Muscle layer of colon (tissue), 2 donors: Measurements from ENCODE around the gene GXYLT1.
"Not testable (repeated sequence)": the region's sequence is repeated elsewhere in the genome, so short reads cannot be mapped to it uniquely, and the experiment has no call there.

ENCODE experiments used
- H3K27ac ChIP-seq: one replicate; pipeline ENCODE4 v1.7.0; 2013; ENCODE audit warnings: low read depth, mild to moderate bottlenecking, low read length, moderate library complexity
- H3K27me3 ChIP-seq, 2 donors: one replicate each; pipeline ENCODE4 v1.7.0; 2013; ENCODE audit warnings: low read length in 2 of 2, mild to moderate bottlenecking in 2 of 2; ENCODE audit not compliant: insufficient read depth in 2 of 2, control insufficient read depth in 1 of 2
- H3K36me3 ChIP-seq: one replicate; pipeline ENCODE4 v1.7.0; 2013; ENCODE audit warnings: mild to moderate bottlenecking, low read length; ENCODE audit not compliant: insufficient read depth
- H3K4me1 ChIP-seq: one replicate; pipeline ENCODE4 v1.7.0; 2013; ENCODE audit warnings: mild to moderate bottlenecking, low read length; ENCODE audit not compliant: insufficient read depth
- H3K4me3 ChIP-seq, 2 donors: one replicate each; pipeline ENCODE4 v1.7.0; 2013; ENCODE audit warnings: low read length in 2 of 2, low read depth in 1 of 2, mild to moderate bottlenecking in 1 of 2, moderate library complexity in 1 of 2
- H3K9ac ChIP-seq: one replicate; pipeline ENCODE4 v1.7.0; 2013; ENCODE audit warnings: low read length
- H3K9me3 ChIP-seq: one replicate; pipeline ENCODE4 v1.7.0; 2013; ENCODE audit warnings: mild to moderate bottlenecking, low read length
- donor health status: abdominal sarcoma.
- donor health status: Adenocarcinoma of cecum.

Gene GXYLT1, protein sequence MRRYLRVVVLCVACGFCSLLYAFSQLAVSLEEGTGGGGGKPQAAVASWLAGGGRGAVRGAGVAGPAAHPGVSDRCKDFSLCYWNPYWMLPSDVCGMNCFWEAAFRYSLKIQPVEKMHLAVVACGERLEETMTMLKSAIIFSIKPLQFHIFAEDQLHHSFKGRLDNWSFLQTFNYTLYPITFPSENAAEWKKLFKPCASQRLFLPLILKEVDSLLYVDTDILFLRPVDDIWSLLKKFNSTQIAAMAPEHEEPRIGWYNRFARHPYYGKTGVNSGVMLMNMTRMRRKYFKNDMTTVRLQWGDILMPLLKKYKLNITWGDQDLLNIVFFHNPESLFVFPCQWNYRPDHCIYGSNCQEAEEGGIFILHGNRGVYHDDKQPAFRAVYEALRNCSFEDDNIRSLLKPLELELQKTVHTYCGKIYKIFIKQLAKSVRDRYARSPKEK

DNA sequence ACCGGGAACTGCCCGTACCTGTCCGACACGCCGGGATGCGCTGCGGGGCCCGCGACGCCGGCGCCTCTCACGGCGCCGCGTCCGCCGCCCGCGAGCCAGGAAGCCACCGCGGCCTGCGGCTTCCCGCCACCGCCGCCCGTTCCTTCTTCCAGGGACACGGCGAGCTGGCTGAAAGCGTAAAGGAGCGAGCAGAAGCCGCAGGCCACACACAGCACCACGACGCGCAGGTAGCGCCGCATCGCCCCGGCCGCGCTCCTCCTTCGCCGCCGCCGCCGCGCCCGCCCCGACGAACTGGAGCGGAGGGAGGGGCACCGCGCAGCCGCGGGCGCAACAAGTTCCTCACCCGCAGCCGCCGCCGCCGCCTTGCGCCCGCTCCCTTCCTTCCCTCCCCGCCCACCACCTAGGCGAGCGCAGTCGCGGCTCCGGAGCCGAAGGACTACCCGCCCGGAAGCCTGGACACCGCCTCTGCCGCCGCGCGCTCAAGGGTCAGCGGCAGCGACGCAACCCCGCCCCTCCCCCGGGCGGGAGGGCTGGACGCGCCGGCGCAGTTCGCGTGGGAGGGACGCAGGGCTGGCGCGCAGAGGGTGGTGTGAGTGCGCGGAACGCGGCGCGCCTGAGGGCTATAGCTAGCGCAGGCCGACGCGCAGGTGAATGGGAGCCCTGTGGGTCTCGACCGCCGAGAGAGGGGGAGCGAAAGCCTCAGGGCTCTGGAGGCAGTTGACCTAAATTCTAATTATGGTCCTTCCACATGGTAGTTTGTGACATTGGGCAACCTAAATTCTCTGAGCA, at the start of gene GXYLT1:
TSS of gene GXYLT1 (minus strand) at position 467 of the 789 bp plus-strand sequence. CDS start at position 239, 228 bp downstream.
- H3K27me3 ChIP-seq = no peaks in the 10 kb centered on the region
- H3K4me3 ChIP-seq = peak within 1 kb of the TSS; percentile 47 to 83
- peak within 1 kb of the TSS; percentile 71 for H3K27ac ChIP-seq
- H3K9me3 ChIP-seq = no peaks in the 10 kb centered on the region
- peak within 1 kb of the TSS; percentile 18 for H3K9ac ChIP-seq
- H3K4me1 ChIP-seq = peaks cover 13% of the 10 kb centered on the region
- H3K36me3 ChIP-seq = no peaks in the 10 kb centered on the region

DNA sequence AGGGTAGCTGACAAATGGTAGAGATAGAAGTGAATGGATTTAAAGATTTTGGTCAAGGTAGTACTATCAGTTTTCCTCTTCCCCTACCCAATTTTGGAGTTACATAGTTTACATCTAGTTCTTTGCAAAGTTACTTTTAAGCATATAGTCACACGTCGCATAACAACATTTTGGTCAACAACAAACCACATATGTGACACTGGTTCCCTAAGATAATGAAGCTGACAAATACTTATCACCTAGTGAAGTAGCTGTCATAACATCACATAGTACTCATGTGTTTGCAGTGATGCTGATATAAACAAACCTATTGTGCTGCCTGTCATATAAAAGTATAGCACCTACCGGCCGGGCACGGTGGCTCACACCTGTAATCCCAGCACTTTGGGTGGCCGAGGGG, 48.0 kb upstream of the GXYLT1 start:
- H3K4me1 ChIP-seq = no peaks in the 10 kb centered on the region
- no peaks in the 10 kb centered on the region for H3K9me3 ChIP-seq
- H3K27me3 ChIP-seq = no peaks in the 10 kb centered on the region
- no peak overlapping the region for H3K4me3 ChIP-seq
- H3K27ac ChIP-seq = no peak overlapping the region
- no peaks in the 10 kb centered on the region for H3K36me3 ChIP-seq
- H3K9ac ChIP-seq = no peak overlapping the region

DNA sequence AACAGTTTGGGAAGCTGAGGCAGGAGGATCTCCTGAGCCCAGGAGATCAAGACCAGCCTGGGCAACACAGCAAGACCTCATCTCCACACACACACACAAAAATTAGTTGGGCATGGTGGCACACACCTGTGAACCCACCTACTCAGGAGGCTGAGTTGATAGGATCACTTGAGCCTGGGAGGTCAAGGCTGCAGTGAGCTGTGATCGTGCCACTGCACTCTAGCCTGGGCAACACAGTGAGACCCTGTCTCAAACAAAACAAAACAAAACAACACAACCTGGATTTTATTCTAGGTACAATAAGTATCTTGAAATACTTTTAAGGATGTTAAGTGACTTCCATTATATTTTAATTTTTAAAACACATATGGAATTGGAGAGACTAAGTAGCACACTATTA, 47.6 kb upstream of the GXYLT1 start:
- Histone ChIP-seq H3K36me3 (no peaks in the 10 kb centered on the region), H3K4me1 (no peaks in the 10 kb centered on the region)

DNA sequence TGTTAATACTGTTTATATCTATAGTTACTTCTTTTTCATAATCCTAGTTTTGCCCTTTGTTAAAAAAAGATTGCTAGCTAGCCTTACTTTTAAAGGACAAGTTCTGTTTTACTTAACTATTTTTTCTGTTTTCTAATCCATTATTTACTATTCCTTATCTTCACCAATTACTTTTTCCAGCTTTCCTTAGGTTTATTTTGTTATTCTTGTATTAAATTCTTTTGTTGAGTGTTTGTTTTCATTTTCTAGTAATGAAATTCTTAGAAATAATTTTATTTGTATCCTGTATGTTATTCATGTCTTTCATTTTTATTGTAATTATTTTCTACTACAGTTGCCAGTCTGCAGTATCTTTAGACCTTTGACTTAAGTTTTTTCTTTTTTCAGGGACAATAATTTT, 45.7 kb upstream of the GXYLT1 start:
- Histone ChIP-seq H3K27me3 (no peaks in the 10 kb centered on the region), H3K9me3 (no peaks in the 10 kb centered on the region), H3K36me3 (no peaks in the 10 kb centered on the region), H3K4me1 (no peaks in the 10 kb centered on the region), H3K4me3 (no peak overlapping the region), H3K9ac (no peak overlapping the region), H3K27ac (no peak overlapping the region)

More for the DNA sequence above, 47.6 kb upstream of the GXYLT1 start:
- Histone ChIP-seq H3K4me3 (no peak overlapping the region), H3K9ac (no peak overlapping the region), H3K27ac (no peak overlapping the region), H3K27me3 (no peaks in the 10 kb centered on the region), H3K9me3 (no peaks in the 10 kb centered on the region)

DNA sequence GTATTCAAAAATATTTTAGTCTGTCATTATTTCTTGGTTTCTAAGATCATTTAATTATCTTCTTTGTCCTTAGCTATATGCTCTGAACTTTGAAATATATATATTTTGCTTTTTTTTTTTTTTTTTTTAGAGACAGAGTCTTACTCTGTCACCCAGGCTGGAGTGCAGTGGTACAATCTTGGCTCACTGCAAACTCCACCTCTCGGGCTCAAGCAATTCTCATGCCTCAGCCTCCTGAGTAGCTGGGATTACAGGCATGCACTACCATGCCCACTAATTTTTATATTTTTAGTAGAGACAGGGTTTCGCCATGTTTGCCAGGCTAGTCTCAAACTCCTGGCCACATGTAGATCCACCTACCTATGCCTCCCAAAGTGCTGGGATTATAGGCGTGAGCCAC, 43.6 kb upstream of the GXYLT1 start:
- H3K9me3 ChIP-seq, H3K4me1 ChIP-seq, H3K36me3 ChIP-seq, H3K9ac ChIP-seq, H3K27me3 ChIP-seq, H3K4me3 ChIP-seq, H3K27ac ChIP-seq: not testable (repeated sequence)

DNA sequence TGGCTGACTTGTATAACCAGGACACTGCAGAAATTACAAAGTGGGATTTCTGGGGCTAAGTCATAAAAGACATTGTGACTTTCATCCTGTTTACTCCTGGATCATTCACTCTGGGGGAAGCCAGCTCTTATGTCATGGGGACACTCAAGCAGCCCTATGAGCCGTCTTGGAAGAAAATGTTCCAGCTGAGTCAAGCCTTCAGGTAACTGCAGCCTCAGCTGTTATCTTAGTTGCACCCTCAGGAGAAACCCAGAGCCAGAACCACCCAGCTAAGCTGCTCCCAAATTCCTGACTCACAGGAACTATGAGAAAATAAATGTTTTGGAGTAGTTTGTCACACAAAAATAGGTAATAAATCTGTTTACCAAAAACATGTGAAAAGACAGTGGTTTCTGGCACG, 43.1 kb upstream of the GXYLT1 start:
- H3K27me3 ChIP-seq = no peaks in the 10 kb centered on the region
- H3K9me3 ChIP-seq = no peaks in the 10 kb centered on the region
- H3K4me1 ChIP-seq = no peaks in the 10 kb centered on the region
- H3K4me3 ChIP-seq = no peak overlapping the region
- no peak overlapping the region for H3K27ac ChIP-seq
- no peaks in the 10 kb centered on the region for H3K36me3 ChIP-seq
- no peak overlapping the region for H3K9ac ChIP-seq

DNA sequence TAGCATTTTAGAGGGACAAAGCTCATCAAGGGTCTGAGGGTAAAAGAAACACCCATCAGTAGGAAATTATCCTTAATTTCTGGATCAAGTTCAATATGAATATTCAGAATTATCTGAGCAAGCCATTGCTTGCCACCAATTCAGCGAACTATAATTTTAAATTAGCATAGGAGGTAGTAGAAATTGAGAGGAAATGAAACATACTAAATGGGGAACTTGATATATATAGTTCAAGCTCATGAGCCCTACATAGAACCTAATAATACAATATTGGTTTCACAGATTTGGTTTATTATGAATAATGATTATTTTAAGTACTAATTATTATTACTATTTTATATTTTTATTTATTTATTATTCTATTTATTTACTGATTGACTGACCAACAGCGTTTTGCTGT, 42.1 kb upstream of the GXYLT1 start:
- Histone ChIP-seq H3K27ac (no peak overlapping the region), H3K4me1 (no peaks in the 10 kb centered on the region), H3K27me3 (no peaks in the 10 kb centered on the region), H3K9me3 (no peaks in the 10 kb centered on the region), H3K36me3 (no peaks in the 10 kb centered on the region), H3K9ac (no peak overlapping the region), H3K4me3 (no peak overlapping the region)

DNA sequence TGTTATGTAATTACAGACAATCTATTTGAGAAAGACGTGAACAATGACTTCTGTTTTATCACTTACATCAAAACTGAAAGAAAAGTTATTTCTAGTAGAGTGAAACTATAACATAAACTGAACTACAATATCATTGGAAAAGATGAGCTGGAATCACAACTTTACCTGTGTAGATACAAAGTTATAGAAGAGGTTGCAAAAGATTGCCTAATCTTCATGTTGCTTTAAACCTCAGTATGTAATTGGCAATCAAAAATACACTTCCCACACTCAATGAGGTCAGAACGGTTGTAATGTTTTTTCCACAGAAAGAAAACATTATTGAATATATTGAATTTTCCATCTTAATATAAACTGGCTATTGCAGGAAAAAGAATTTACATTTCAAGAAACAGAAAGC, 37.7 kb upstream of the GXYLT1 start:
- Histone ChIP-seq H3K27ac (no peak overlapping the region), H3K4me1 (no peaks in the 10 kb centered on the region), H3K4me3 (no peak overlapping the region), H3K36me3 (no peaks in the 10 kb centered on the region), H3K9me3 (no peaks in the 10 kb centered on the region), H3K27me3 (no peaks in the 10 kb centered on the region), H3K9ac (no peak overlapping the region)

DNA sequence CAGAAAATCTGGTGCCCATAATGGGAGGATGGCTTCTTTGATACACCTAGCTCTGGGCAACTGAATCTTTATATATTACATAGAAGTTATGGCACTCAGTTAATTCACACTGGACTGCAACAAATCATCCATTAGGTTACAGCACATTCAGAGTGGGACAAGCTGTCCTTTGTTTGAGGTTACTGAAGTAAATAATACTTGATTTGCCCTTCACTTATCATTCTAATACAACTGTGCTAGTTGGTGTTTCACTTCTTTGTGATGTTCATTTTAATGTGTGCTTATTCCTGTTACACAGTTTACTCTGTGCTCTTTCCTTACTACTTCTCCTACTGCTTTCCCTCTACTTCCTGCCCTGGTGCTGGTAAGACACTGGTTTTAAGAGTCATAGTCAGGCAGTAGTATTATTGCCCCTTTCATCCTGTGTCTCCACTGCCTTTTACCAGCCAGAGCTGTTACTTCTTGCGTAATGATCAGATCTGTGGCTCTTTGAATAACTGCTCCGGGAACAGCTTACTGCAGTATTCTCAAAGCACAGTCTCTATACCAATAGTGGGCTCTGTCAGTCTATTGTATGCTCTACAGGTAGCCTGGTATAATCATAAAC, 36.4 kb upstream of the GXYLT1 start:
- Histone ChIP-seq H3K36me3 (no peaks in the 10 kb centered on the region), H3K9me3 (no peaks in the 10 kb centered on the region), H3K27me3 (no peaks in the 10 kb centered on the region), H3K4me1 (no peaks in the 10 kb centered on the region), H3K9ac (no peak overlapping the region), H3K4me3 (no peak overlapping the region), H3K27ac (no peak overlapping the region)

DNA sequence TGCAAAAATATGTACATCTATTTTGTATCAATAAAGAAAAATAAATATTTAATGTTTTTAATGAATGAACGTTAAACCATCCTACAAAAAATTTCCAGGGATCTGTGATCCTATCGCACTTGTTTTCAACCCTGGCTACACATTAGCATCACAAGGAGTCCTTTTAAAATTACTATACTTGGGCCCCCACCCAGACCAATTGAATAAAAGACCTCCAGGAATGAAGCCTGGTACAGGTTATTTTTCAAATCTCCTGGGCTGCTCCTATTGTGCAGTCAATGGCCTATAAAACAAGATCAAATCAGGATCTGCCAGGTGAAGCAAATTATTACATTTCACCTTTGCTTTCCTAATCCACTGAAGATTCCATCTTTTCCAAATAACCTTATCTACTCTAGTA, 33.4 kb upstream of the GXYLT1 start:
- Histone ChIP-seq H3K4me1 (no peaks in the 10 kb centered on the region), H3K4me3 (no peak overlapping the region), H3K27me3 (no peaks in the 10 kb centered on the region), H3K27ac (no peak overlapping the region), H3K9ac (no peak overlapping the region), H3K36me3 (peaks cover 4% of the 10 kb centered on the region), H3K9me3 (no peaks in the 10 kb centered on the region)

DNA sequence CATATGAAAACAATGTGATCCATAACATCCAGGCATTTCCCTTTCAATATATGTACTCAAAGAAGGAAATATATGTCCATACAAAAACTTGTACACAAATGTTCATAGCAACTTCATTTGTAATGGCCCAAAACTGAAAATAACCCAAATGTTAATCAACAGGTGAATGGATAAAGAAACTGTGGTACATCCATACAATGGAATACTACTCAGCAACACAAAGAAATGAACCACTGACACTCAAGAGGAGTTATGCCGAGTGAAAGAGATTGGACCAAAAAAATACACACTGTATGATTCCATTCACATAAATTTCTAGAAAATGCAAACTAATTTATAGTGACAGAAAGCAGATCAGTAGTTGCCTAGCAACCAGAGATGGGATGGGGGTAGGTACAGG, 30.3 kb upstream of the GXYLT1 start:
- Histone ChIP-seq H3K27me3 (no peaks in the 10 kb centered on the region), H3K9me3 (no peaks in the 10 kb centered on the region), H3K27ac (no peak overlapping the region), H3K36me3 (peaks cover 4% of the 10 kb centered on the region), H3K9ac (no peak overlapping the region), H3K4me3 (no peak overlapping the region), H3K4me1 (no peaks in the 10 kb centered on the region)
